ENCODE results near the gene HOXA13. TPM values are rescaled to one million over a fixed set of nuclear protein-coding genes. Genes with fewer than 3 reads are reported as not detected.

Gene HOXA13
- total RNA-seq, 2 experiments from 2014 or later = 0.32 to 0.54 TPM

- intact Hi-C loops (cut with micrococcal nuclease; ENCODE audit: unreplicated experiment) = no loop called here
- POLR2A ChIA-PET = no interaction called here
- Histone ChIP-seq H3K4me3 (ENCODE audit: low read depth, low read length, poor library complexity, severe bottlenecking) (no peak overlapping the region), H2AFZ (ENCODE audit: low read length) (no peak overlapping the region), H4K20me1 (ENCODE audit: insufficient read depth, low read length) (no peaks in the 10 kb centered on the region), H3K9me2 (ENCODE audit: insufficient read depth, low read length) (no peaks in the 10 kb centered on the region), H3K79me2 (ENCODE audit: insufficient read depth, low read depth, low read length) (no peaks in the 10 kb centered on the region), H3K27ac (ENCODE audit: low read depth, low read length, poor library complexity, severe bottlenecking) (no peak overlapping the region), H3K4me1 (ENCODE audit: insufficient read depth, low read length, poor library complexity, severe bottlenecking) (no peaks in the 10 kb centered on the region), H3K9me3 (ENCODE audit: low read length) (no peaks in the 10 kb centered on the region), H3K36me3 (ENCODE audit: insufficient read depth, low read length) (no peaks in the 10 kb centered on the region), H3K4me2 (ENCODE audit: low read length) (no peak overlapping the region)
- no TSS peak for BruUV-seq (replicated peaks)
- CTCF ChIA-PET (ENCODE audit: unreplicated experiment) = no interaction called here
- TF ChIP-seq EZH2phosphoT487 (IDR thresholded peaks at IDR 0.05; ENCODE audit: borderline replicate concordance, low read depth, low read length) = no peak
- TF ChIP-seq CTCF (conservative IDR thresholded peaks at IDR 0.05; ENCODE audit: low read length) = no peak
- DNase-seq (ENCODE audit: low spot score) = no peak
Measured at GRCh38 chr7:27220440-27220955, 20.6 kb upstream of the HOXA13 start.

GRCh38 chr7:27219821-27220220, 19.9 kb upstream of the HOXA13 start:
- ChIA-PET POLR2A (no interaction called here), CTCF (ENCODE audit: unreplicated experiment) (no interaction called here)
- TF ChIP-seq EZH2phosphoT487 (IDR thresholded peaks at IDR 0.05; ENCODE audit: borderline replicate concordance, low read depth, low read length) (no peak), CTCF (conservative IDR thresholded peaks at IDR 0.05; ENCODE audit: low read length) (no peak)
- no TSS peak for BruUV-seq (replicated peaks)
- Histone ChIP-seq H3K36me3 (ENCODE audit: insufficient read depth, low read length) (no peaks in the 10 kb centered on the region), H4K20me1 (ENCODE audit: insufficient read depth, low read length) (no peaks in the 10 kb centered on the region), H3K4me3 (ENCODE audit: low read depth, low read length, poor library complexity, severe bottlenecking) (no peak overlapping the region), H3K4me2 (ENCODE audit: low read length) (no peak overlapping the region), H3K79me2 (ENCODE audit: insufficient read depth, low read depth, low read length) (no peaks in the 10 kb centered on the region), H2AFZ (ENCODE audit: low read length) (no peak overlapping the region), H3K9me2 (ENCODE audit: insufficient read depth, low read length) (no peaks in the 10 kb centered on the region), H3K9me3 (ENCODE audit: low read length) (no peaks in the 10 kb centered on the region), H3K27ac (ENCODE audit: low read depth, low read length, poor library complexity, severe bottlenecking) (no peak overlapping the region), H3K4me1 (ENCODE audit: insufficient read depth, low read length, poor library complexity, severe bottlenecking) (no peaks in the 10 kb centered on the region)
- intact Hi-C loops (cut with micrococcal nuclease; ENCODE audit: unreplicated experiment) = no loop called here
- DNase-seq (ENCODE audit: low spot score) = no peak

GRCh38 chr7:27217951-27218350, 18.1 kb upstream of the HOXA13 start:
- TF ChIP-seq EZH2phosphoT487 (IDR thresholded peaks at IDR 0.05; ENCODE audit: borderline replicate concordance, low read depth, low read length) = no peak
- no peak for TF ChIP-seq CTCF (conservative IDR thresholded peaks at IDR 0.05; ENCODE audit: low read length)
- Histone ChIP-seq H3K27ac (ENCODE audit: low read depth, low read length, poor library complexity, severe bottlenecking) (no peak overlapping the region), H3K4me2 (ENCODE audit: low read length) (no peak overlapping the region), H3K4me3 (ENCODE audit: low read depth, low read length, poor library complexity, severe bottlenecking) (no peak overlapping the region), H3K9me3 (ENCODE audit: low read length) (no peaks in the 10 kb centered on the region), H3K9me2 (ENCODE audit: insufficient read depth, low read length) (no peaks in the 10 kb centered on the region), H4K20me1 (ENCODE audit: insufficient read depth, low read length) (no peaks in the 10 kb centered on the region), H3K79me2 (ENCODE audit: insufficient read depth, low read depth, low read length) (no peaks in the 10 kb centered on the region), H3K4me1 (ENCODE audit: insufficient read depth, low read length, poor library complexity, severe bottlenecking) (no peaks in the 10 kb centered on the region), H3K36me3 (ENCODE audit: insufficient read depth, low read length) (no peaks in the 10 kb centered on the region), H2AFZ (ENCODE audit: low read length) (no peak overlapping the region)
- intact Hi-C loops (cut with micrococcal nuclease; ENCODE audit: unreplicated experiment) = no loop called here
- no TSS peak for BruUV-seq (replicated peaks)
- ChIA-PET CTCF (ENCODE audit: unreplicated experiment) (no interaction called here), POLR2A (interaction anchor here (0.8 kb wide), 1 partner anchor 387 kb away, joined by 3 read pairs; no protein-coding TSS in a partner anchor)
- DNase-seq (ENCODE audit: low spot score) = no peak

All from OCI-LY7 (cell line).